WI38 (cell line): Measurements from ENCODE around the gene ACE.

Experiments used
- H3K4me3 ChIP-seq: 2 replicates; pipeline ENCODE4 v1.5.1; 2011; ENCODE audit warnings: low read depth, mild to moderate bottlenecking, control low read depth, low read length
- TF ChIP-seq, protein P1 (sequence below): IDR thresholded peaks from 2 replicates; pipeline ENCODE4 v1.5.1; 2012; ENCODE audit warnings: low read depth, mild to moderate bottlenecking, control low read depth, low read length

The ACE gene

DNA sequence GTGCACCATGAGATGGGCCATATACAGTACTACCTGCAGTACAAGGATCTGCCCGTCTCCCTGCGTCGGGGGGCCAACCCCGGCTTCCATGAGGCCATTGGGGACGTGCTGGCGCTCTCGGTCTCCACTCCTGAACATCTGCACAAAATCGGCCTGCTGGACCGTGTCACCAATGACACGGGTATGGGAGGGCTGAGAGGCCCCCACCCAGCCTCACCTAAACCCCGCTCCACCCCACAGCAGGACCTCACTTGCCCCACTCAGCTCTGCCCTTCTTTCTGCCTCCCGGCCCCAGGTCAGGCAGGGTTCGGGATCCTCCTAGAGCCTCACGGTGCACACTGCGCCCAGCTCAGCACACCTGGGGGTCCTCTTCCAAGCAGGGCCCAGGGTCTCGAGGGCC lies 5.6 kb downstream of the ACE start:
- TF ChIP-seq, protein P1, sequence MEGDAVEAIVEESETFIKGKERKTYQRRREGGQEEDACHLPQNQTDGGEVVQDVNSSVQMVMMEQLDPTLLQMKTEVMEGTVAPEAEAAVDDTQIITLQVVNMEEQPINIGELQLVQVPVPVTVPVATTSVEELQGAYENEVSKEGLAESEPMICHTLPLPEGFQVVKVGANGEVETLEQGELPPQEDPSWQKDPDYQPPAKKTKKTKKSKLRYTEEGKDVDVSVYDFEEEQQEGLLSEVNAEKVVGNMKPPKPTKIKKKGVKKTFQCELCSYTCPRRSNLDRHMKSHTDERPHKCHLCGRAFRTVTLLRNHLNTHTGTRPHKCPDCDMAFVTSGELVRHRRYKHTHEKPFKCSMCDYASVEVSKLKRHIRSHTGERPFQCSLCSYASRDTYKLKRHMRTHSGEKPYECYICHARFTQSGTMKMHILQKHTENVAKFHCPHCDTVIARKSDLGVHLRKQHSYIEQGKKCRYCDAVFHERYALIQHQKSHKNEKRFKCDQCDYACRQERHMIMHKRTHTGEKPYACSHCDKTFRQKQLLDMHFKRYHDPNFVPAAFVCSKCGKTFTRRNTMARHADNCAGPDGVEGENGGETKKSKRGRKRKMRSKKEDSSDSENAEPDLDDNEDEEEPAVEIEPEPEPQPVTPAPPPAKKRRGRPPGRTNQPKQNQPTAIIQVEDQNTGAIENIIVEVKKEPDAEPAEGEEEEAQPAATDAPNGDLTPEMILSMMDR = no peak
- no peak overlapping the region for H3K4me3 ChIP-seq

DNA sequence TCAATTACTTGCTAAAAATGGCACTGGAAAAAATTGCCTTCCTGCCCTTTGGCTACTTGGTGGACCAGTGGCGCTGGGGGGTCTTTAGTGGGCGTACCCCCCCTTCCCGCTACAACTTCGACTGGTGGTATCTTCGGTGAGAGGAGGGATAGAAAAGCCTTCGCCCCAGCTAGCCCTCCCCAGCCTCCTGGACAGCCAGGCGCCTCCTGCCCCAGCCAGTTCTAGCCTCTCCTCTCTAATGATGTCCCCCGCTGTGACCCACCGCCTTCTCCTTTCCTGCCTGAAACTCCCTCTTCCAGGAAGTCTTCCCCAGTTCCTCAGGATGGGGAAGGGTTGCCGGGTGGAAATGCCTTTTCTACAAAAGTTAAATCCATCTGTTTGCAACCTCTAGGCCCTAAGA lies 6.2 kb downstream of the ACE start:
- H3K4me3 ChIP-seq = no peak overlapping the region

DNA sequence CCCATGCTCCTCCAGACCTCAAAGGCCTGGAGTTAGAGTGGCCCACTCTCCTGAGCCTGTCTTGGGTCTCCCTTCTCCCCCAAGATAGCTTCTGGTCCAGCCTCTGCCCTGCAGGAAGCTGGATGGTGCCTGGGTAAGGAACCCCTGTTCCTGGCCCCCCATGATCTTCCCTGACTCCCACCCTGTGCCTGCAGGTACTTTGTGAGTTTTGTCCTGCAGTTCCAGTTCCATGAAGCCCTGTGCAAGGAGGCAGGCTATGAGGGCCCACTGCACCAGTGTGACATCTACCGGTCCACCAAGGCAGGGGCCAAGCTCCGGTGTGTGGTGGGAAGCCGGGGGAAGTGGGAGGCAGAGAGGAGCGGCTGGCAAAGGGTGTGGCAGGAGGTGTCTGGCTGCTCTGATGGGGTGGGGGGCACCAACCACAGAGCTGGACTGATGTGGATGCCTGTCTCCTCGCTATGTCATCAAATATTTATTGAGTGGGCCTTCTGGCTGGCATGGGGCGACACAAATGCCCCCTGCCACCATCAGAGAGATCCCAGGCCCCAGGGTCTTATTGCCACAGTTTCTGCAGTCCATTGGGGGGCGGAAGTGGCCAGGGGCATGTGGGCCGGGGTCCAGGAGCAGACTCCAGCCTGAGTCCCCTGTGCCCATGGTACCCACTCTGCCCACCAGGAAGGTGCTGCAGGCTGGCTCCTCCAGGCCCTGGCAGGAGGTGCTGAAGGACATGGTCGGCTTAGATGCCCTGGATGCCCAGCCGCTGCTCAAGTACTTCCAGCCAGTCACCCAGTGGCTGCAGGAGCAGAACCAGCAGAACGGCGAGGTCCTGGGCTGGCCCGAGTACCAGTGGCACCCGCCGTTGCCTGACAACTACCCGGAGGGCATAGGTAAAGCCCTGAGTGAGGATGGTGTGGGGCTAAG lies 7.1 kb downstream of the ACE start:
- TF ChIP-seq, protein P1 = no peak
- H3K4me3 ChIP-seq = no peak overlapping the region

More for the DNA sequence above, 6.2 kb downstream of the ACE start:
- TF ChIP-seq, protein P1 = no peak

DNA sequence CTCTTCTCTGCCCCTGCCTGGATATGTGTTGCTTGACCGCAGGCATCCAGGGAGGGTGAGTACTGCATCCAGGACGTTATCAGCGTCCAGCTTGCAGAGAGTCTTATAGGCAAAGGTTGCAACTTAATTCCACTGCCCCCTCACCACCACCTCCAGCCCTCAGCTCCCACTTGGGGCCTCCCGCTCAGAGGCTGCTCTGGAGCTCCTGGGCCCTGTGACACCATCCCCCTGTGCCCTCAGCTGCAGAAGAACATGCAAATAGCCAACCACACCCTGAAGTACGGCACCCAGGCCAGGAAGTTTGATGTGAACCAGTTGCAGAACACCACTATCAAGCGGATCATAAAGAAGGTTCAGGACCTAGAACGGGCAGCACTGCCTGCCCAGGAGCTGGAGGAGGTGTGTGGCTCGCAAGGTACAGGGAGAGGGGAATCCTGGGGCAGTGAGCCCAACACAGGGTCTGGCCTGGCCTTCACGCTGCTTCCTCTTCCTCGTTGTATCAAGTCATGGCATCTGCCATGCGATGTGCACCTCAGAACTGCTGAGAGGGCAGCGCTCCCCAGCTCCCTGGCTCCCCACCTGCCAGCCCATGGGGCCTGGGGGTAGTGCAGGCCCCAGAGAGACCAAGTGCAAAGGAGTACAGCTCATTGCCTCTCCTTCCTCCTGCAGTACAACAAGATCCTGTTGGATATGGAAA lies 9.6 kb downstream of the ACE start:
- TF ChIP-seq, protein P1 = no peak
- H3K4me3 ChIP-seq = no peak overlapping the region

DNA sequence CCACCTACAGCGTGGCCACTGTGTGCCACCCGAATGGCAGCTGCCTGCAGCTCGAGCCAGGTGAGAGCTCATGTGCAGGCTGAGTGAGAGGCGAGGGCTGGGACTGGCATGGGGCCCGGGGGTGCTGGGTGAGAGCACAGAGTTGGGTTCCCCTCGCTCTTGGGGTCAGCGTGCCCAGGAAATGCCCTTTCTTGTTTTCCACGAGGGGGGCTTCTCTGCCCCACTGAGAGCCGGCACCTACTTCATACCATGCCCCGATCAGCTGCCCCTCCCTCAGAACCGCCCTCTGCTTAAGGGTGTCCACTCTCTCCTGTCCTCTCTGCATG lies 10.1 kb downstream of the ACE start:
- TF ChIP-seq, protein P1 = no peak
- no peak overlapping the region for H3K4me3 ChIP-seq

DNA sequence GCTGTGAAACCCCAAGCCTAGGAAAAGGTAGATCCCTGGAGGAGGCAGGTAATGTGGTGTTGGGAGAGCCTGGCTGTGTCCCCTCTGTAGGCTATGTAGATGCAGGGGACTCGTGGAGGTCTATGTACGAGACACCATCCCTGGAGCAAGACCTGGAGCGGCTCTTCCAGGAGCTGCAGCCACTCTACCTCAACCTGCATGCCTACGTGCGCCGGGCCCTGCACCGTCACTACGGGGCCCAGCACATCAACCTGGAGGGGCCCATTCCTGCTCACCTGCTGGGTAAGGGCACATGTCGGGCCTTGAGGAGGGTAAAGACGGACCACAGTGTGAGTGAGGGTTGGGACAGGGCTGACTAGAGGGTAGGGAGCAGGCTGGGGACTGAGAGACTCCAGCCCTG lies 12.0 kb downstream of the ACE start:
- TF ChIP-seq, protein P1 = no peak
- H3K4me3 ChIP-seq = no peak overlapping the region

DNA sequence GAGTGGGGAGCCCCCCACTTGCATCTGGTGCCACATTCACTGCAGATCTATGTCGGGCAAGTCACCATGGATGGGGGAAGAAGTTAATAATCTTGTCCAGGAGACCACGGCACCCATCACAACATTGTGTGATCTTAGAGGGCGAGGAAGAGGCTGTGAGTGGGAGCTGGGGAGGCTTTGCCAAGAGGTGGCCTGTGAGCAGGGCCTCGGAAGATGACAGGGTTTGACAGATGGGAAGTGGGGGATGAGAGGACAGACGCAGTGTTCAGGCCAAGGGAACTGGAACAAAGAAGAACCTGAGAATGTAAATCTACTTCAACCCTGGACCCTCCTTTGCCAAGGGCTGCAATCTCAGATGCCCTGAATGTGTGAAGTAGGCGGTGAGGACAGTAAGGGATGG lies 12.4 kb downstream of the ACE start:
- H3K4me3 ChIP-seq = no peak overlapping the region
- TF ChIP-seq, protein P1 = no peak
